ENCODE measurements around the gene MLX.

The MLX gene

DNA sequence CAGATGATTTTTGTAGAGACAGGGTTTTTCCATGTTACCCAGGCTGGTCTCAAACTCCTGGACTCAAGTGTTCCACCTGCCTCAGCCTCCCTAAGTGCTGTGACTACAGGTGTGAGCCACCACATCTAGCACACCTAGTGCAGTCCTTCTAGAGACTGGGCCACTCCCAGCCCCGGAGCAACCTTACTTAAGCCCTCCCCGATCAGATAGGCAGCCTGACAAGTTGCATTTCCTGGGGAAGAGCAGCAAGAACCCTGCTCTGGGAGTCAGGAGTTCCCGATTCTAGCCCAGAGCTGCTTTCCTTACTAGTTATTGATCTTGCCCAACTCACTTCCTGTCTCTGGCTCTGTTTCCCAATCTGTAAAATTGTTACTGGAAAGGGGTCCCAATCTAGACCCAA, 37.8 kb upstream of the MLX start:
- TF ChIP-seq, protein P1, sequence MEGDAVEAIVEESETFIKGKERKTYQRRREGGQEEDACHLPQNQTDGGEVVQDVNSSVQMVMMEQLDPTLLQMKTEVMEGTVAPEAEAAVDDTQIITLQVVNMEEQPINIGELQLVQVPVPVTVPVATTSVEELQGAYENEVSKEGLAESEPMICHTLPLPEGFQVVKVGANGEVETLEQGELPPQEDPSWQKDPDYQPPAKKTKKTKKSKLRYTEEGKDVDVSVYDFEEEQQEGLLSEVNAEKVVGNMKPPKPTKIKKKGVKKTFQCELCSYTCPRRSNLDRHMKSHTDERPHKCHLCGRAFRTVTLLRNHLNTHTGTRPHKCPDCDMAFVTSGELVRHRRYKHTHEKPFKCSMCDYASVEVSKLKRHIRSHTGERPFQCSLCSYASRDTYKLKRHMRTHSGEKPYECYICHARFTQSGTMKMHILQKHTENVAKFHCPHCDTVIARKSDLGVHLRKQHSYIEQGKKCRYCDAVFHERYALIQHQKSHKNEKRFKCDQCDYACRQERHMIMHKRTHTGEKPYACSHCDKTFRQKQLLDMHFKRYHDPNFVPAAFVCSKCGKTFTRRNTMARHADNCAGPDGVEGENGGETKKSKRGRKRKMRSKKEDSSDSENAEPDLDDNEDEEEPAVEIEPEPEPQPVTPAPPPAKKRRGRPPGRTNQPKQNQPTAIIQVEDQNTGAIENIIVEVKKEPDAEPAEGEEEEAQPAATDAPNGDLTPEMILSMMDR (IDR thresholded peaks at IDR 0.05; ENCODE audit: borderline replicate concordance, insufficient read depth, low read depth, low read length): no peak
- H3K4me3 ChIP-seq (ENCODE audit: low read depth, low read length): no peak overlapping the region

DNA sequence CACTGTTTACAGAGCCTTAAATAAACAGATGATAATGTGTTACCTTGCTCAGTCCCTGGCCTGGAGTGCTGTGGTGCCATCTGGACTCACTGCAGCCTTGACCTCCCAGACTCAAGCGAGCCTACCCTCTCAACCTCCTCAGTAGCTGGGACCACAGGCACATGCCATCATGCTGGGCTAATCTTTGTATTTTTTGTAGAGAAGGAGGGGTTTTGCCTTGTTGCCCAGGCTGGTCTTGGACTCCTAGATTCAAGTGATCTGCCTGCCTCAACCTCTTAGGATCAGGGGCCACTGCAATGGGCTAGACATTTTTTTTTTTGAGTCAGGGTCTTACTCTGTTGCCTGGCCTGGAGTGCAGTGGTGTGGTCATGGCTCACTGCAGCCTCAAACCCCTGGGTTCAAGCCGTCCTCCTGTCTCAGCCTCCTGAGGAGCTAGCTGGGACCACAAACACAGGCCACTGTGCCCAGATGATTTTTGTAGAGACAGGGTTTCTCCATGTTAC, 35.9 kb upstream of the MLX start:
- no peak overlapping the region for H3K4me3 ChIP-seq (ENCODE audit: low read depth, low read length)

GRCh38 chr17:42531455-42532354, 35.2 kb upstream of the MLX start:
- TF ChIP-seq, protein P1 (IDR thresholded peaks at IDR 0.05; ENCODE audit: borderline replicate concordance, insufficient read depth, low read depth, low read length): peak; percentile 59
- peak overlapping the region; percentile 48 for H3K4me3 ChIP-seq (ENCODE audit: low read depth, low read length)

More for the DNA sequence above, 35.9 kb upstream of the MLX start:
- TF ChIP-seq, protein P1 (IDR thresholded peaks at IDR 0.05; ENCODE audit: borderline replicate concordance, insufficient read depth, low read depth, low read length): no peak

DNA sequence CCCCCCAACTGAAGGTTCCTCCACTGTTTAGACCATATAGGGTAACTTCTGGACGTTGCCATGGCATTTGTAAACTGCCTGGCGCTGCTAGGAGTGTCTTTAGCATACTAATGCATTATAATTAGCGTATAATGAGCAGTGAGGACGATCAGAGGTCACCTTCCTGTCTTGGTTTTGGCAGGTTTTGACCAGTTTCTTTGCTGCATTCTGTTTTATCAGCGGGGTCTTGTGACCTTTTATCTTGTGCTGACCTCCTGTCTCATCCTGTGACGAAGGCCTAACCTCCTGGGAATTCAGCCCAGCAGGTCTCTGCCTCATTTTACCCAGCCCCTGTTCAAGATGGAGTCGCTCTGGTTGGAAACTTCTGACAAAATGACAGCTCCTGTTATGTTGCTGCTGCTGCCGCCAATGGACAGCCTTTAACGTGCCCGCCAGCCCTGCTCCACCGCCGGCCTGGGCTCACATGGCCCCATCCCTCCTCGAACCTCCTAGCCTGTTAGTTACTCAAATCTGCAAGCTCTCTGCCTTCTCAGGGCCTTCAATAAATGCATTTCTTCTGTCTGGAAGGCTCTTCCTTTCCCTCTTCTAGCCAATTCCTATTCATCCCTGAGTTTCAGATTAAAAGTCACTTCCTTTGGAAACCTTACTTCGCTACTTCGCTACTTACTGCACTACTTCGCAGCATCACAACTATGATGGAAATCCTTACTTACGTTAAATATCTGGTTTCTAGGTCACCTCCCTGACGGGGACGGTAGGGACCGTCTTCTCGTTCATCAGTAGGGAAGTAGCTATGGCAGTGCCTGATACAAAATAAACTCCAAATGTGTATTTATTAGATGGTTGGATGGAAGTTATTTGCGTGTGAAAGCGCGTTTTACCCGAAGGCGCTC, 31.5 kb upstream of the MLX start:
- H3K4me3 ChIP-seq (ENCODE audit: low read depth, low read length): peak overlapping the region; percentile 52
- TF ChIP-seq, protein P1 (IDR thresholded peaks at IDR 0.05; ENCODE audit: borderline replicate concordance, insufficient read depth, low read depth, low read length): no peak

GRCh38 chr17:42536048-42536371, 30.9 kb upstream of the MLX start, which contains the start of gene NAGLU:
TSS of gene NAGLU (plus strand) at chr17:42536241. CDS start at chr17:42536273, 32 bp downstream.
- peak within 1 kb of the TSS; percentile 52 for H3K4me3 ChIP-seq (ENCODE audit: low read depth, low read length)
- TF ChIP-seq, protein P1 (IDR thresholded peaks at IDR 0.05; ENCODE audit: borderline replicate concordance, insufficient read depth, low read depth, low read length): no peak

- TF ChIP-seq, protein P1 (IDR thresholded peaks at IDR 0.05; ENCODE audit: borderline replicate concordance, insufficient read depth, low read depth, low read length): no peak
Observed at GRCh38 chr17:42536372-42537155, 30.3 kb upstream of the MLX start.

More at GRCh38 chr17:42536372-42537155, 30.3 kb upstream of the MLX start:
- H3K4me3 ChIP-seq (ENCODE audit: low read depth, low read length): peak overlapping the region; percentile 52

All from GM12875 (cell line).